Natural killer cell treated with Interleukin-12 subunit alpha and Interleukin-12 subunit beta and Interleukin-15 and Interleukin-18, amount 100 ng/mL, for 72 hours (primary cell): Measurements from ENCODE around the gene CD151. TPM values are rescaled to one million over a fixed set of nuclear protein-coding genes. Genes with fewer than 3 reads are reported as not detected.
A peak's percentile ranks its signal among the peaks of the same experiment; 100 is the strongest.

Experiments
- ATAC-seq, 2 donors: fragments of 150-1000 bp; cut with Tn5 transposase in 1 of 2; sonication (Bioruptor Pico), chemical (Tn5 transposase) in 1 of 2; 2 replicates each; pipeline ENCODE4 v1.10.0; 2021
- DNase-seq: peaks from one replicate; pipeline ENCODE4 v3.0.0; 2022; ENCODE audit warnings: low spot score
- H3K27ac Mint-ChIP-seq, 2 donors: 1 replicate in 1 of 2; 2 replicates in 1 of 2; pipeline ENCODE4 v1.8.0; 2022; ENCODE audit warnings: mixed read lengths in 2 of 2, mild to moderate bottlenecking in 1 of 2, moderate library complexity in 1 of 2
- H3K27me3 Mint-ChIP-seq, 2 donors: 1 replicate in 1 of 2; 2 replicates in 1 of 2; pipeline ENCODE4 v1.8.0; 2022; ENCODE audit warnings: mixed read lengths in 2 of 2
- H3K36me3 Mint-ChIP-seq: one replicate; pipeline ENCODE4 v1.8.0; 2022; ENCODE audit warnings: mixed read lengths
- H3K4me1 Mint-ChIP-seq, 2 donors: 1 replicate in 1 of 2; 2 replicates in 1 of 2; pipeline ENCODE4 v1.8.0; 2022; ENCODE audit warnings: low read depth in 2 of 2, mixed read lengths in 2 of 2, mild to moderate bottlenecking in 1 of 2
- H3K4me3 Mint-ChIP-seq: one replicate; pipeline ENCODE4 v1.8.0; 2022; ENCODE audit warnings: mixed read lengths
- H3K9me3 Mint-ChIP-seq: 2 replicates; pipeline ENCODE4 v1.8.0; 2022; ENCODE audit warnings: mixed read lengths
- total RNA-seq, 2 donors: library from RNA; stranded (reverse); gene quantifications; one replicate each; pipeline ENCODE4 v1.2.3, GENCODE V29; 2022

Gene CD151
- total RNA-seq, 2 donors from 2014 or later: 45.0 to 72.0 TPM

GRCh38 chr11:815675-816432, 16.9 kb upstream of the CD151 start:
- ATAC-seq (no peak), DNase-seq (no peak)
- Mint-ChIP-seq H3K36me3 (peaks cover 6% of the 10 kb centered on the region), H3K27ac (no peak overlapping the region), H3K27me3 (no peaks in the 10 kb centered on the region), H3K4me3 (no peak overlapping the region), H3K9me3 (no peaks in the 10 kb centered on the region), H3K4me1 (peaks cover 14 to 18% of the 10 kb centered on the region in 2 donors)

- Mint-ChIP-seq H3K4me3 (no peak overlapping the region), H3K27me3 (no peaks in the 10 kb centered on the region), H3K27ac (no peak overlapping the region), H3K4me1 (peaks cover 13 to 17% of the 10 kb centered on the region in 2 donors), H3K36me3 (peaks cover under 1% of the 10 kb centered on the region), H3K9me3 (no peaks in the 10 kb centered on the region)
- ATAC-seq (no peak), DNase-seq (no peak)
Measured at GRCh38 chr11:816433-816779, 16.3 kb upstream of the CD151 start.

GRCh38 chr11:818396-819128, 14.2 kb upstream of the CD151 start, which contains the start of gene PNPLA2:
TSS of gene PNPLA2 (plus strand) at chr11:818914. CDS start at chr11:819719, 805 bp downstream.
- peaks cover 5 to 10% of the 10 kb centered on the region in 2 donors for H3K4me1 Mint-ChIP-seq
- no peak for ATAC-seq
- no peaks in the 10 kb centered on the region for H3K27me3 Mint-ChIP-seq
- H3K36me3 Mint-ChIP-seq: no peaks in the 10 kb centered on the region
- no peak for DNase-seq
- H3K4me3 Mint-ChIP-seq: peak within 1 kb of the TSS; percentile 83
- H3K27ac Mint-ChIP-seq: peak within 1 kb of the TSS in 1 of 2 donors; percentile 76
- H3K9me3 Mint-ChIP-seq: no peaks in the 10 kb centered on the region

- DNase-seq: peak; percentile 92
- ATAC-seq: peak; percentile 88 to 92
- Mint-ChIP-seq H3K27me3 (no peaks in the 10 kb centered on the region), H3K4me1 (peaks cover 5 to 10% of the 10 kb centered on the region in 2 donors), H3K9me3 (no peaks in the 10 kb centered on the region), H3K27ac (peak overlapping the region in 1 of 2 donors; percentile 64), H3K4me3 (peak overlapping the region; percentile 83), H3K36me3 (no peaks in the 10 kb centered on the region)
Measured at GRCh38 chr11:819129-819931, 13.4 kb upstream of the CD151 start.

GRCh38 chr11:819943-820649, 12.7 kb upstream of the CD151 start:
- Mint-ChIP-seq H3K27me3 (no peaks in the 10 kb centered on the region), H3K4me1 (peaks cover 5 to 10% of the 10 kb centered on the region in 2 donors), H3K27ac (peak overlapping the region in 1 of 2 donors; percentile 64), H3K4me3 (peak overlapping the region; percentile 83), H3K9me3 (no peaks in the 10 kb centered on the region), H3K36me3 (no peaks in the 10 kb centered on the region)
- DNase-seq: peak; percentile 93
- ATAC-seq: peak; percentile 84 to 85

- Mint-ChIP-seq H3K27me3 (no peaks in the 10 kb centered on the region), H3K4me1 (peaks cover 5 to 10% of the 10 kb centered on the region in 2 donors), H3K36me3 (no peaks in the 10 kb centered on the region), H3K4me3 (peak overlapping the region; percentile 83), H3K9me3 (no peaks in the 10 kb centered on the region), H3K27ac (peak overlapping the region in 1 of 2 donors; percentile 84)
- no peak for DNase-seq
- no peak for ATAC-seq
Measured at GRCh38 chr11:820655-821511, 11.9 kb upstream of the CD151 start.

- DNase-seq (no peak), ATAC-seq (no peak)
- Mint-ChIP-seq H3K9me3 (no peaks in the 10 kb centered on the region), H3K36me3 (no peaks in the 10 kb centered on the region), H3K4me1 (peaks cover 5 to 10% of the 10 kb centered on the region in 2 donors), H3K4me3 (peak overlapping the region; percentile 38), H3K27me3 (no peaks in the 10 kb centered on the region), H3K27ac (peak overlapping the region in 1 of 2 donors; percentile 84)
Measured at GRCh38 chr11:821512-822371, 11.0 kb upstream of the CD151 start.

GRCh38 chr11:823441-824291, 9.1 kb upstream of the CD151 start:
- no peak overlapping the region for H3K4me3 Mint-ChIP-seq
- H3K27ac Mint-ChIP-seq: no peak overlapping the region
- no peaks in the 10 kb centered on the region for H3K9me3 Mint-ChIP-seq
- peaks cover 0 to 8% of the 10 kb centered on the region in 2 donors for H3K27me3 Mint-ChIP-seq
- DNase-seq: no peak
- peaks cover 15 to 17% of the 10 kb centered on the region in 2 donors for H3K4me1 Mint-ChIP-seq
- ATAC-seq: no peak
- no peaks in the 10 kb centered on the region for H3K36me3 Mint-ChIP-seq

GRCh38 chr11:824292-824880, 8.4 kb upstream of the CD151 start:
- H3K27me3 Mint-ChIP-seq: peaks cover 0 to 12% of the 10 kb centered on the region in 2 donors
- no peak overlapping the region for H3K27ac Mint-ChIP-seq
- peaks cover 15 to 21% of the 10 kb centered on the region in 2 donors for H3K4me1 Mint-ChIP-seq
- H3K36me3 Mint-ChIP-seq: no peaks in the 10 kb centered on the region
- ATAC-seq (no peak), DNase-seq (no peak)
- no peak overlapping the region for H3K4me3 Mint-ChIP-seq
- no peaks in the 10 kb centered on the region for H3K9me3 Mint-ChIP-seq

GRCh38 chr11:824942-825341, 7.8 kb upstream of the CD151 start:
- no peak for DNase-seq
- H3K36me3 Mint-ChIP-seq: no peaks in the 10 kb centered on the region
- H3K27me3 Mint-ChIP-seq: peaks cover 0 to 13% of the 10 kb centered on the region in 2 donors
- no peak overlapping the region for H3K4me3 Mint-ChIP-seq
- ATAC-seq: no peak
- no peak overlapping the region for H3K27ac Mint-ChIP-seq
- H3K9me3 Mint-ChIP-seq: no peaks in the 10 kb centered on the region
- H3K4me1 Mint-ChIP-seq: peaks cover 15 to 21% of the 10 kb centered on the region in 2 donors
